Hepatocyte (in vitro differentiated cells): Measurements from ENCODE around the gene SPP1. TPM values are rescaled to one million over a fixed set of nuclear protein-coding genes. Genes with fewer than 3 reads are reported as not detected.
A peak's percentile ranks its signal among the peaks of the same experiment; 100 is the strongest.

Source experiments
- DNase-seq: peaks from one replicate; pipeline ENCODE4 v3.0.0-alpha.2; 2016; ENCODE audit warnings: low spot score
- H2AFZ ChIP-seq: fragments of 200-600 bp; sonication (generic); 2 replicates; pipeline ENCODE4 v1.6.0; 2016; ENCODE audit warnings: antibody characterized with exemption, mild to moderate bottlenecking
- H3K27ac ChIP-seq: fragments of 200-600 bp; sonication (generic); 2 replicates; pipeline ENCODE4 v1.5.1; 2016; ENCODE audit warnings: mild to moderate bottlenecking
- H3K27me3 ChIP-seq: fragments of 200-600 bp; sonication (generic); 2 replicates; pipeline ENCODE4 v1.6.1; 2016
- H3K36me3 ChIP-seq: fragments of 200-600 bp; sonication (generic); replicated peaks from 2 replicates; pipeline ENCODE4 v1.5.1; 2016; ENCODE audit warnings: low read depth; ENCODE audit not compliant: insufficient read depth
- H3K4me1 ChIP-seq: fragments of 200-600 bp; sonication (generic); 2 replicates; pipeline ENCODE4 v1.5.1; 2016; ENCODE audit warnings: mild to moderate bottlenecking, moderate library complexity; ENCODE audit not compliant: insufficient read depth
- H3K4me2 ChIP-seq: fragments of 200-600 bp; sonication (generic); 2 replicates; pipeline ENCODE4 v1.6.0; 2016
- H3K4me3 ChIP-seq: fragments of 200-600 bp; sonication (generic); 2 replicates; pipeline ENCODE4 v1.5.1; 2016; ENCODE audit warnings: mild to moderate bottlenecking
- H3K79me2 ChIP-seq: fragments of 200-600 bp; sonication (generic); 2 replicates; pipeline ENCODE4 v1.6.0; 2017; ENCODE audit warnings: mild to moderate bottlenecking
- H3K9me2 ChIP-seq: fragments of 200-600 bp; sonication (generic); replicated peaks from 2 replicates; pipeline ENCODE4 v1.6.0; 2017; ENCODE audit warnings: mild to moderate bottlenecking; ENCODE audit not compliant: insufficient read depth
- H3K9me3 ChIP-seq: fragments of 200-600 bp; sonication (generic); 2 replicates; pipeline ENCODE4 v1.5.1; 2016; ENCODE audit warnings: low read depth, mild to moderate bottlenecking
- H4K20me1 ChIP-seq: fragments of 200-600 bp; sonication (generic); 2 replicates; pipeline ENCODE4 v1.6.0; 2016; ENCODE audit warnings: mild to moderate bottlenecking; ENCODE audit not compliant: insufficient read depth, poor library complexity, severe bottlenecking
- EZH2 ChIP-seq: fragments of 200-600 bp; sonication (generic); IDR thresholded peaks from 2 replicates; pipeline ENCODE4 v1.6.1; 2016; ENCODE audit warnings: antibody characterized with exemption, mild to moderate bottlenecking, borderline replicate concordance
- EZH2phosphoT487 ChIP-seq: fragments of 200-600 bp; sonication (generic); IDR thresholded peaks from one replicate; pipeline ENCODE4 v1.6.1; 2018; ENCODE audit warnings: antibody characterized with exemption, mild to moderate bottlenecking, low read depth, moderate library complexity; ENCODE audit not compliant: unreplicated experiment, severe bottlenecking
- WGBS: methylation state at CpG from one replicate; pipeline ENCODE4 v1.1.6; 2016; ENCODE audit warnings: low lambda C conversion rate; ENCODE audit errors: missing lambda C conversion rate; 5-methylcytosine and 5-hydroxymethylcytosine counted together
- polyA plus RNA-seq: library from polyadenylated mRNA; unstranded; fragments of >200 nt; fragmentation: Nextera tagmentation; extraction: Ambion mirVana; gene quantifications from 2 replicates; pipeline ENCODE4 v1.2.1, GENCODE V29; 2016
- total RNA-seq: library from RNA; depleted of rRNA; stranded (reverse); fragments of >200 nt; gene quantifications from 2 replicates; pipeline ENCODE4 v1.2.3, GENCODE V29; 2014
- TF ChIP-seq, protein P1 (sequence below): fragments of 200-600 bp; sonication (generic); IDR thresholded peaks from 2 replicates; pipeline ENCODE4 v1.5.1; 2016; ENCODE audit warnings: antibody characterized with exemption, mild to moderate bottlenecking; ENCODE audit not compliant: poor library complexity

SPP1 gene
- total and polyA plus RNA-seq, 2 experiments from 2014 or later, result 225 to 244 TPM

DNA sequence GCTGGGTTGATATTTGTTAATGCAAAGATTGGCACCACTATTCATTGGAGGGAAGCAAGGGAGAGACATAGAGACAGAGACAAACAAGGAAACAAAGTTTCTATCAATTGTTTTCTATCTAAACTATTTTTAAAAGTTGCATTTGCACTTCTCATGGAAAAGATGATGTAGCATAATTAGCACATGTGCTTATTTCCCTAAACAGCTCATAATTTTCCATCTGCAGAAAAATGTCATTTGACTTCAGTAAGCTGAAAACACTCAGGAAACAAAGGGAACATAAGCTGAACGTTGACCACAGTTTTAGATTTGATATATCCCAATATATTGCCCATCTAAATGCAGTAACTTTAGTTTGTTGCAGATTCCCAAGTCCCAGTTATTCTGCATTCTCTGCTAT, 18.5 kb upstream of the SPP1 start:
- WGBS, result 100% methylated on average over 1 of the region's 1 CpG
- no peak for DNase-seq
- Histone ChIP-seq H3K4me3 (no peak overlapping the region), H3K9me3 (no peaks in the 10 kb centered on the region), H3K79me2 (no peaks in the 10 kb centered on the region), H3K4me1 (no peaks in the 10 kb centered on the region), H3K27me3 (no peaks in the 10 kb centered on the region), H3K27ac (no peak overlapping the region), H3K36me3 (no peaks in the 10 kb centered on the region), H3K4me2 (no peak overlapping the region), H2AFZ (no peak overlapping the region), H3K9me2 (no peaks in the 10 kb centered on the region), H4K20me1 (no peaks in the 10 kb centered on the region)
- TF ChIP-seq EZH2phosphoT487, result no peak
- TF ChIP-seq EZH2, result no peak
- TF ChIP-seq, protein P1, sequence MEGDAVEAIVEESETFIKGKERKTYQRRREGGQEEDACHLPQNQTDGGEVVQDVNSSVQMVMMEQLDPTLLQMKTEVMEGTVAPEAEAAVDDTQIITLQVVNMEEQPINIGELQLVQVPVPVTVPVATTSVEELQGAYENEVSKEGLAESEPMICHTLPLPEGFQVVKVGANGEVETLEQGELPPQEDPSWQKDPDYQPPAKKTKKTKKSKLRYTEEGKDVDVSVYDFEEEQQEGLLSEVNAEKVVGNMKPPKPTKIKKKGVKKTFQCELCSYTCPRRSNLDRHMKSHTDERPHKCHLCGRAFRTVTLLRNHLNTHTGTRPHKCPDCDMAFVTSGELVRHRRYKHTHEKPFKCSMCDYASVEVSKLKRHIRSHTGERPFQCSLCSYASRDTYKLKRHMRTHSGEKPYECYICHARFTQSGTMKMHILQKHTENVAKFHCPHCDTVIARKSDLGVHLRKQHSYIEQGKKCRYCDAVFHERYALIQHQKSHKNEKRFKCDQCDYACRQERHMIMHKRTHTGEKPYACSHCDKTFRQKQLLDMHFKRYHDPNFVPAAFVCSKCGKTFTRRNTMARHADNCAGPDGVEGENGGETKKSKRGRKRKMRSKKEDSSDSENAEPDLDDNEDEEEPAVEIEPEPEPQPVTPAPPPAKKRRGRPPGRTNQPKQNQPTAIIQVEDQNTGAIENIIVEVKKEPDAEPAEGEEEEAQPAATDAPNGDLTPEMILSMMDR, result no peak

DNA sequence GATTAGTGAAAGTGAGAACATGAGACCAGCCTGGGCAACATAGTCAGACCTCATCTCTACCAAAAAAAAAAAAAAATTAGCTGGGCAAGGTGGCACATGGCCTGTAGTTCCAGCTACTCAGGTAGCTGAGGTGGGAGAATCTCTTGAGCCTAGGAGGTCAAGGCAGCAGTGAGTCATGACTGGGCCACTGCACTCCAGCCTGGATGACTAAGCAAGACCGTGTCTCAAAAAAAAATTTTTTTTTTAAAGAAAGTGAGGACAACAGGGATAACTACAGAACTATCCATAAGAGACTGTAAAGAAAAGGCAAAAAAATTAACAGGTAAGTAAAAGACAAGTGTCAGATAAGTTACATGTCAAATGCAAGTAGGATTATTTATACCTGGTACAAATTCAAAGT, 13.5 kb upstream of the SPP1 start:
- H3K79me2 ChIP-seq, result no peaks in the 10 kb centered on the region
- H3K9me2 ChIP-seq, result no peaks in the 10 kb centered on the region
- TF ChIP-seq, protein P1, result no peak
- TF ChIP-seq EZH2phosphoT487, result no peak
- no peak for TF ChIP-seq EZH2
- H3K4me2 ChIP-seq, result no peak overlapping the region
- no peak overlapping the region for H2AFZ ChIP-seq
- WGBS, result 55% methylated on average over 1 of the region's 1 CpG
- H3K27ac ChIP-seq, result no peak overlapping the region
- no peaks in the 10 kb centered on the region for H3K36me3 ChIP-seq
- no peak overlapping the region for H3K4me3 ChIP-seq
- H3K4me1 ChIP-seq, result no peaks in the 10 kb centered on the region
- H3K9me3 ChIP-seq, result no peaks in the 10 kb centered on the region
- no peaks in the 10 kb centered on the region for H3K27me3 ChIP-seq
- peak; percentile 32 for DNase-seq
- no peaks in the 10 kb centered on the region for H4K20me1 ChIP-seq

DNA sequence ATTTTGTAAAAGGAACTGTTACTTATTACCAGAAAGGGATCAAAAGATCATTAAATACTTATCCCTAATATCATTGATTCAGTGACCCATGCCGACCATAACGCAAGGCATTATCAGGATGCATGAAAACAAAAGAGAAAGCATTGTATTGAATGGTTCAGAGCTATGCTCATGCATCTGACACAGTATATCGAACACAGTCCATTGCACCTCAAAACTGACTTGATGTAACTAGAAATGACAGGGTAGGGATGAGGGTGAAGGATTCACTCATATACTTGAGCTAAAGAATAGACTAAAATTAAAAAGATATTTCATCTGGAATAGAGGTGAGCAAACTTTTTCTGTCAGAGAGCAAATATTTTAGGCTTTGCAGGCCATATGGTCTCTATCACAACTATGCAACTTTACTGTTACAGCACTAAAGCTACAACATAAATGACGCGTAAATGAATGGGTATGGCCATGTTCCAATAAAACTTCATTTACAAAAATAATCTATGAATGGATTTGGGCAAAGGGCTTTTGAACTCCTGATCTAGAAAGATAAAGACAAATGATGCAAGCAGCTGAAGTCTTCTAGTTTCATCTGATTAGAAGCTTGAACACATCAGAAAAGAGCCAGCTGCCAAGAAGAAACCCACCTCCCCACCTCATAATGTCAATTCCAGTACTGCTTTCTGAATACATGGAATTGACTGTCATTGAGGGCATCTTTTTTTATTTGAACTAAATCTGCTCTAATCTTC, 12.9 kb upstream of the SPP1 start:
- Histone ChIP-seq H3K79me2 (no peaks in the 10 kb centered on the region), H3K4me3 (no peak overlapping the region), H3K4me1 (no peaks in the 10 kb centered on the region), H3K9me3 (no peaks in the 10 kb centered on the region), H2AFZ (no peak overlapping the region), H3K27me3 (no peaks in the 10 kb centered on the region), H4K20me1 (no peaks in the 10 kb centered on the region), H3K27ac (no peak overlapping the region), H3K9me2 (no peaks in the 10 kb centered on the region), H3K4me2 (no peak overlapping the region), H3K36me3 (no peaks in the 10 kb centered on the region)
- DNase-seq, result no peak
- WGBS, result 75% methylated on average over 5 of the region's 5 CpGs
- no peak for TF ChIP-seq EZH2
- TF ChIP-seq, protein P1, result no peak
- TF ChIP-seq EZH2phosphoT487, result no peak

DNA sequence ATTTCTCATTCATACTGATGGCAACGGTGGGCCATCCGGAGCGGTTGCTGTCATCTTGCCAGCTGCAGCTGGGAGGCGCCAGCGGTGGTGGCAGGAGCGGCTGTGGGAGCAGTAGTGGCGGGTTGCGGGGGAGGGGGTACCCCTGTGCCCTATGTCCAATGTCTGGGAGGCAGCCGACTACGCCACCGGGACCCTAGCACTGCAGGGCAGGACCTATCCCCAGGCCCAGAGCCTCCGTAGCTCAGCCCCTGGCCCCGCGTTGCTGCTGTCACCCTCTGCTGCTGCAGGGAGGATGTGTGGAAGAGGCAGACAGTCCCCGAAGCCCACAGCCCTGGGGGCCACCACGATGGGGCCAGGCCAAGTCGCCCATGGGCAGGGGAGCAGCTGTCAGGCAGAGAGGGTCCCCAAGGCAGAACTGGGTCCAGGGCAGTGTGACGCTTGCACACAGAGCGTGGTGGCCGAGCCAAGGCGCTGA, 10.0 kb upstream of the SPP1 start:
- no peaks in the 10 kb centered on the region for H3K36me3 ChIP-seq
- WGBS, result 94% methylated on average over 21 of the region's 21 CpGs

More for the DNA sequence above, 10.0 kb upstream of the SPP1 start:
- no peak overlapping the region for H3K4me2 ChIP-seq
- H2AFZ ChIP-seq, result no peak overlapping the region
- H3K4me1 ChIP-seq, result no peaks in the 10 kb centered on the region
- no peak overlapping the region for H3K4me3 ChIP-seq
- TF ChIP-seq, protein P1, result no peak
- no peak for TF ChIP-seq EZH2phosphoT487
- no peak for TF ChIP-seq EZH2
- DNase-seq, result no peak
- H3K9me3 ChIP-seq, result no peaks in the 10 kb centered on the region
- no peak overlapping the region for H3K27ac ChIP-seq
- no peaks in the 10 kb centered on the region for H3K9me2 ChIP-seq
- no peaks in the 10 kb centered on the region for H3K79me2 ChIP-seq
- H4K20me1 ChIP-seq, result no peaks in the 10 kb centered on the region
- no peaks in the 10 kb centered on the region for H3K27me3 ChIP-seq
